ENCODE measurements around the gene MUC2. TPM values are rescaled to one million over a fixed set of nuclear protein-coding genes. Genes with fewer than 3 reads are reported as not detected.

The MUC2 gene
- total and polyA plus RNA-seq, 5 donors from 2014 or later = not detected

- Histone ChIP-seq H3K4me1 (ENCODE audit: control insufficient read depth, insufficient read depth, low read length, poor library complexity, severe bottlenecking) (no peaks in the 10 kb centered on the region), H3K27ac (ENCODE audit: insufficient read depth, low read length, poor library complexity, severe bottlenecking) (no peak overlapping the region), H3K36me3 (ENCODE audit: control insufficient read depth, insufficient read depth, low read length) (no peaks in the 10 kb centered on the region), H3K27me3 (ENCODE audit: control insufficient read depth, insufficient read depth, low read length) (no peaks in the 10 kb centered on the region), H3K9me3 (ENCODE audit: control insufficient read depth in 2 of 2, low read length in 2 of 2) (no peaks in the 10 kb centered on the region), H3K4me3 (ENCODE audit: low read depth, low read length) (no peak overlapping the region)
- Mint-ChIP-seq H3K27me3 (no peaks in the 10 kb centered on the region), H3K27ac (no peak overlapping the region), H3K36me3 (no peaks in the 10 kb centered on the region), H3K4me1 (no peaks in the 10 kb centered on the region), H3K4me3 (no peak overlapping the region), H3K9me3 (no peaks in the 10 kb centered on the region)
- ATAC-seq (ENCODE audit: low read depth in 2 of 2) (no peak), DNase-seq (no peak)
Observed at GRCh38 chr11:1092145-1092670, 17.5 kb downstream of the MUC2 start.

- H3K9me3 ChIP-seq (ENCODE audit: control insufficient read depth in 2 of 2, low read length in 2 of 2) = no peaks in the 10 kb centered on the region
- H3K36me3 ChIP-seq (ENCODE audit: control insufficient read depth, insufficient read depth, low read length) = no peaks in the 10 kb centered on the region
- ATAC-seq (ENCODE audit: low read depth in 2 of 2) (no peak), DNase-seq (no peak)
- no peaks in the 10 kb centered on the region for H3K4me1 Mint-ChIP-seq
- no peaks in the 10 kb centered on the region for H3K9me3 Mint-ChIP-seq
- no peaks in the 10 kb centered on the region for H3K4me1 ChIP-seq (ENCODE audit: control insufficient read depth, insufficient read depth, low read length, poor library complexity, severe bottlenecking)
- no peak overlapping the region for H3K27ac Mint-ChIP-seq
- no peak overlapping the region for H3K4me3 ChIP-seq (ENCODE audit: low read depth, low read length)
- no peak overlapping the region for H3K4me3 Mint-ChIP-seq
- no peaks in the 10 kb centered on the region for H3K36me3 Mint-ChIP-seq
- no peaks in the 10 kb centered on the region for H3K27me3 ChIP-seq (ENCODE audit: control insufficient read depth, insufficient read depth, low read length)
- H3K27me3 Mint-ChIP-seq = no peaks in the 10 kb centered on the region
- no peak overlapping the region for H3K27ac ChIP-seq (ENCODE audit: insufficient read depth, low read length, poor library complexity, severe bottlenecking)
Observed at GRCh38 chr11:1092919-1093318, 18.2 kb downstream of the MUC2 start.

- Histone ChIP-seq H3K4me3 (ENCODE audit: low read depth, low read length) (no peak overlapping the region), H3K36me3 (ENCODE audit: control insufficient read depth, insufficient read depth, low read length) (no peaks in the 10 kb centered on the region), H3K4me1 (ENCODE audit: control insufficient read depth, insufficient read depth, low read length, poor library complexity, severe bottlenecking) (no peaks in the 10 kb centered on the region), H3K9me3 (ENCODE audit: control insufficient read depth in 2 of 2, low read length in 2 of 2) (no peaks in the 10 kb centered on the region), H3K27ac (ENCODE audit: insufficient read depth, low read length, poor library complexity, severe bottlenecking) (no peak overlapping the region), H3K27me3 (ENCODE audit: control insufficient read depth, insufficient read depth, low read length) (no peaks in the 10 kb centered on the region)
- peaks cover 0 to 7% (median 0%) of the 10 kb centered on the region in 7 donors for H3K9me3 Mint-ChIP-seq
- H3K27me3 Mint-ChIP-seq = no peaks in the 10 kb centered on the region
- H3K27ac Mint-ChIP-seq = no peak overlapping the region
- H3K4me1 Mint-ChIP-seq = no peaks in the 10 kb centered on the region
- ATAC-seq (ENCODE audit: low read depth in 2 of 2) (no peak), DNase-seq (no peak)
- H3K36me3 Mint-ChIP-seq = no peaks in the 10 kb centered on the region
- H3K4me3 Mint-ChIP-seq = no peak overlapping the region
Observed at GRCh38 chr11:1099519-1100355, 25.1 kb downstream of the MUC2 start.

- Histone ChIP-seq H3K36me3 (ENCODE audit: control insufficient read depth, insufficient read depth, low read length) (no peaks in the 10 kb centered on the region), H3K4me1 (ENCODE audit: control insufficient read depth, insufficient read depth, low read length, poor library complexity, severe bottlenecking) (no peaks in the 10 kb centered on the region), H3K4me3 (ENCODE audit: low read depth, low read length) (no peak overlapping the region), H3K27ac (ENCODE audit: insufficient read depth, low read length, poor library complexity, severe bottlenecking) (no peak overlapping the region), H3K27me3 (ENCODE audit: control insufficient read depth, insufficient read depth, low read length) (no peaks in the 10 kb centered on the region), H3K9me3 (ENCODE audit: control insufficient read depth in 2 of 2, low read length in 2 of 2) (no peaks in the 10 kb centered on the region)
- ATAC-seq (ENCODE audit: low read depth in 2 of 2) (no peak), DNase-seq (no peak)
- Mint-ChIP-seq H3K4me1 (no peaks in the 10 kb centered on the region), H3K36me3 (no peaks in the 10 kb centered on the region), H3K4me3 (no peak overlapping the region), H3K9me3 (peaks cover 0 to 7% (median 0%) of the 10 kb centered on the region in 7 donors), H3K27ac (no peak overlapping the region), H3K27me3 (no peaks in the 10 kb centered on the region)
Observed at GRCh38 chr11:1100417-1101245, 26.0 kb downstream of the MUC2 start.

- H3K9me3 Mint-ChIP-seq = peaks cover 0 to 7% (median 0%) of the 10 kb centered on the region in 7 donors
- Histone ChIP-seq H3K4me3 (ENCODE audit: low read depth, low read length) (no peak overlapping the region), H3K4me1 (ENCODE audit: control insufficient read depth, insufficient read depth, low read length, poor library complexity, severe bottlenecking) (no peaks in the 10 kb centered on the region), H3K9me3 (ENCODE audit: control insufficient read depth in 2 of 2, low read length in 2 of 2) (no peaks in the 10 kb centered on the region), H3K27me3 (ENCODE audit: control insufficient read depth, insufficient read depth, low read length) (no peaks in the 10 kb centered on the region), H3K36me3 (ENCODE audit: control insufficient read depth, insufficient read depth, low read length) (no peaks in the 10 kb centered on the region), H3K27ac (ENCODE audit: insufficient read depth, low read length, poor library complexity, severe bottlenecking) (no peak overlapping the region)
- H3K4me3 Mint-ChIP-seq = no peak overlapping the region
- no peaks in the 10 kb centered on the region for H3K36me3 Mint-ChIP-seq
- no peak for DNase-seq
- no peak overlapping the region for H3K27ac Mint-ChIP-seq
- no peak for ATAC-seq (ENCODE audit: low read depth in 2 of 2)
- no peaks in the 10 kb centered on the region for H3K4me1 Mint-ChIP-seq
- no peaks in the 10 kb centered on the region for H3K27me3 Mint-ChIP-seq
Observed at GRCh38 chr11:1101318-1102089, 26.8 kb downstream of the MUC2 start.

GRCh38 chr11:1102221-1102971 lies 27.7 kb downstream of the MUC2 start:
- no peaks in the 10 kb centered on the region for H3K27me3 ChIP-seq (ENCODE audit: control insufficient read depth, insufficient read depth, low read length)
- Mint-ChIP-seq H3K27ac (peak overlapping the region in 1 of 3 donors; percentile 38), H3K36me3 (no peaks in the 10 kb centered on the region), H3K9me3 (peaks cover 0 to 7% (median 0%) of the 10 kb centered on the region in 7 donors), H3K4me1 (no peaks in the 10 kb centered on the region), H3K4me3 (no peak overlapping the region), H3K27me3 (no peaks in the 10 kb centered on the region)
- H3K4me3 ChIP-seq (ENCODE audit: low read depth, low read length) = no peak overlapping the region
- DNase-seq = no peak
- H3K9me3 ChIP-seq (ENCODE audit: control insufficient read depth in 2 of 2, low read length in 2 of 2) = no peaks in the 10 kb centered on the region
- H3K36me3 ChIP-seq (ENCODE audit: control insufficient read depth, insufficient read depth, low read length) = no peaks in the 10 kb centered on the region
- no peaks in the 10 kb centered on the region for H3K4me1 ChIP-seq (ENCODE audit: control insufficient read depth, insufficient read depth, low read length, poor library complexity, severe bottlenecking)
- no peak for ATAC-seq (ENCODE audit: low read depth in 2 of 2)
- no peak overlapping the region for H3K27ac ChIP-seq (ENCODE audit: insufficient read depth, low read length, poor library complexity, severe bottlenecking)

- no peaks in the 10 kb centered on the region for H3K36me3 Mint-ChIP-seq
- no peak overlapping the region for H3K27ac Mint-ChIP-seq
- H3K4me1 Mint-ChIP-seq = no peaks in the 10 kb centered on the region
- no peaks in the 10 kb centered on the region for H3K9me3 ChIP-seq (ENCODE audit: control insufficient read depth in 2 of 2, low read length in 2 of 2)
- no peaks in the 10 kb centered on the region for H3K27me3 Mint-ChIP-seq
- no peaks in the 10 kb centered on the region for H3K4me1 ChIP-seq (ENCODE audit: control insufficient read depth, insufficient read depth, low read length, poor library complexity, severe bottlenecking)
- H3K27me3 ChIP-seq (ENCODE audit: control insufficient read depth, insufficient read depth, low read length) = no peaks in the 10 kb centered on the region
- H3K4me3 Mint-ChIP-seq = no peak overlapping the region
- H3K36me3 ChIP-seq (ENCODE audit: control insufficient read depth, insufficient read depth, low read length) = no peaks in the 10 kb centered on the region
- DNase-seq (no peak), ATAC-seq (ENCODE audit: low read depth in 2 of 2) (no peak)
- no peak overlapping the region for H3K4me3 ChIP-seq (ENCODE audit: low read depth, low read length)
- peaks cover 0 to 7% (median 0%) of the 10 kb centered on the region in 7 donors for H3K9me3 Mint-ChIP-seq
- no peak overlapping the region for H3K27ac ChIP-seq (ENCODE audit: insufficient read depth, low read length, poor library complexity, severe bottlenecking)
Observed at GRCh38 chr11:1102996-1103395, 28.3 kb downstream of the MUC2 start.

All from CD4-positive, CD25-positive, alpha-beta regulatory T cell (primary cell).